Embryonic facial prominence (tissue), 1 donor: Measurements from ENCODE around the gene RNF150.
"Not testable (repeated sequence)": the region's sequence is repeated elsewhere in the genome, so short reads cannot be mapped to it uniquely, and the experiment has no call there.

ENCODE experiments used
- DNase-seq: peaks from one replicate; pipeline ENCODE4 v3.0.0-alpha.2; 2016; ENCODE audit errors: extremely low spot score

The RNF150 gene

DNA sequence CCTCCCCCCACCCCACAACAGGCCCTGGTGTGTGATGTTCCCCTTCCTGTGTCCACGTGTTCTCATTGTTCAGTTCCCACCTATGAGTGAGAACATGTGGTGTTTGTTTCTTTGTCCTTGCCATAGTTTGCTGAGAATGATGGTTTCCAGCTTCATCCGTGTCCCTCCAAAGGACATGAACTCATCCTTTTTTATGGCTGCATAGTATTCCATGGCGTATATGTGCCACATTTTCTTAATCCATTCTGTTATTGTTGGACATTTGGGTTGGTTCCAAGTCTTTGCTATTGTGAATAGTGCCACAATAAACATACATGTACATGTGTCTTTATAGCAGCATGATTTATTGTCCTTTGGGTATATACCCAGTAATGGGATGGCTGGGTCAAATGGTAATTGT is 312.7 kb downstream of the RNF150 start:
- DNase-seq = not testable (repeated sequence)

DNA sequence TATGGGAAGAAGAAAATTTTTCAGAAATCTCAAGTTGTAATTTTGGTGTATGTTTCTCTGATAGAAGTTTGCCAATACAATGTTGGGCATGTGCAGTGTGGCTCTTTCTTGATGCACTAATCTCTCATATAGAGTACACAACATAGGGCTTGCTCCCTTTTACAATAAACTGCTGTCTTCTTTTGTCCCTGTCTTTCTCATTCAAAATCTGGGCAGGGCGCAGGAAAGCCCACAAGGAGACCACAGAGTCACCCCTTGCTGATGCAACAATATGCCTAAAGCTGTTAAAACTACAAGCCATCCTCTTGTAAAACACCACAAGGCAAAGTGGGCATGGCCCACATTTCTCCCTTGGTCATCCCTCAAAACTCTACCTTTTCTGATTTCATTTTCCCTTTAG is 313.7 kb downstream of the RNF150 start:
- DNase-seq = no peak

DNA sequence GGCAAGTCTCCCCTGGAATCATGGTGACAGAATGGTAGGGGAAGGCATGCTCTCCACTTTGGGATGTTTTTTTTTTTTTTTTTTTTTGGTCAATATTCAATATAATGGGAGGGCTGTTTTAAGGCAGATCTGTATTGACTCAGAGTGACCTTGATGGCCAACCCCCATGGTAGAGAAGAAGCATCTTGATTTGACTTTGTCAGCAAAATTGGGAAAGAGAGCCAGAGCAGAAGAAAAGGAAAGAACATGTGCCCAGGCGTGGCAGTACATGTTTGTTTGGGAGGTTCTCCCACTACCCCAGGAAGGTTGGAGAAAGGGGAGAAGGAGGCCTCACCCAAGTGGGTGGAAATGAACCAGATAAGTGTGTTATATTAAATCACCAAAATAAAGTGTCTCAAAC is 314.8 kb downstream of the RNF150 start:
- no peak for DNase-seq

DNA sequence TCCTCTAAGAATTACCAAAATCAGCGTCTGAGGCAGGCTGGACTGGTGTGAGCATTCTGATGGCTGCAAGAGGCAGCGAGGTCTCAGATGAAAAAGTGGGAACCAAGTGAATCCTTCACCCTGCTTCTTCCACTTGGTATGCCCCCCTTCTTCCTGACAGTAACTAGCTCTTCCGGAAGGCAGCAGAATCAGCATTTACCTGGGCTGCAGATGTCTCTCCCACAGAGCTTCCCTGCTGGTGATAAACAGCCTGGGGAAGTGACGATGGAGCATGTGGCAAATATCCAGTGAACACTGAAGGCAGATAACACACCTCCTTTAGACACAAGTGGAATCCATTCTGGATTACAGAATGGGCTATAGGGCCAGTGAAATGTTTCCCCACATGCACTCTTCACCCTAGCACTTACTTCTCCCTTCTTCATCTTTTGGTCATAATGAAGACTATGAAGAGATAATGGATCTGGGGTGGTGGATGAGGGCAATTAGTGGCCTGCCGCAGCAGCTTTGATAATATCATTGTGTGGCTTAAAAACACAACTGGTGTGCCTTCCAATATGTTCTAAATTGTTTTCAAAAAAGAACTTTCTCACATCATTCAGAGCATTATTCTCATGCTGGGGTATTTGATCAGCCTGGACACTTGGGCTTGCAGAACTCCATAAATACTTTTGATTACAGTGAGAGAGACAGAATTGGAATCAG is 316.3 kb downstream of the RNF150 start:
- DNase-seq = no peak

DNA sequence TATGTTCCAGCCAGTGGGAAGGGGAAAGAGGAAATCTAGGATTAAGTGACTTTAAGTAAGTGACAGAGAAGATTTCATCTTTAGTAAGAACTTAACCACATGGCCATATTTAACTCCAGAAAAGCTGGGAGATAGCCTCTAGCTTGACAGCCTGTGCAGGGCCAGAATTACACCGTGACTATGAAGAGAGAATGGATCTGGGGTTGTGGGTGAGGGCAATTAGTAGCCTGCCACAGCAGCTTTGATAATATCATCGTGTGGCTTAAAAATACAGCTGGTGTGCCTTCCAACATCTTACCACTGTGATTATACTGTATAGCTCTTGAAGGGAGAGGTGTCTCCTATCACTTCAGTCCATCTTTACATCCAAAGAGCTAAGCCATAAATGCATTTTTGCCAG is 319.5 kb downstream of the RNF150 start:
- no peak for DNase-seq

DNA sequence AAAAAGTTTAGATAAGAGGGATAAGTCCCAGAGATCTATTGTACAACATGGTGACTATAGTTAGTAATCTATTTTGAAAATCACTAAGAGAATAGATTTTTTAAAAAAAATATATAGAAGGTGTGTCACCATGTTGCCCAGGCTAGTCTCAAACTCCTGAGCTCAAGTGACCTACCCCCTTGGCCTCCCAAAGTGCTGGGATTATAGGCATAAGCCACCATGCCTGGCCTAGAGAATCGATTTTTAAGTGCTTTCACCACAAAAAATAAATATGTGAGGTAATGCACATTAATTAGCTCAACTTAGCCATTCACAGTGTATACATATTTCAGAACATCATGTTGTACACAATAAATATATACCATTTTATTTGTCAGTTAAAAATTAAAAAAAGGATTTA is 320.4 kb downstream of the RNF150 start:
- no peak for DNase-seq

DNA sequence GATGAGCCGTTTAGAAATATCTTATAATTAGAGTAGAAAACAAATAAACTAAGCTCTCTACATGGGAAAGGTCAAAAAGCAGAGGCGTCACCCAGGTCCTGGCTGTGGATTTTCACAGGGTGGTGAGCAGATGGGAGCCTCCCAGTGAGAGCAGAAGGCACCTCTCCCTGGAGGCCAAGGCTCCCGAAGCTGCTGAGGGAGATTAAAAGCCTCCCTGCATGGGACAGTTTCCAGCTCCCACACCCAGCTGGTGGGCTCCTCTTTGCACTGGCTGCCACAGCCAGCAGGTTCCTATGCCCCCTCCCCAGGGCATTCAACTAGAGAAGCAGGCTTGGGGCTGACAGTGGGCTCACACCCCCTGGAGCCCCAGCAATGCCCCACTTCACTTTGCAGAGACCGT is 321.8 kb downstream of the RNF150 start:
- DNase-seq = no peak

DNA sequence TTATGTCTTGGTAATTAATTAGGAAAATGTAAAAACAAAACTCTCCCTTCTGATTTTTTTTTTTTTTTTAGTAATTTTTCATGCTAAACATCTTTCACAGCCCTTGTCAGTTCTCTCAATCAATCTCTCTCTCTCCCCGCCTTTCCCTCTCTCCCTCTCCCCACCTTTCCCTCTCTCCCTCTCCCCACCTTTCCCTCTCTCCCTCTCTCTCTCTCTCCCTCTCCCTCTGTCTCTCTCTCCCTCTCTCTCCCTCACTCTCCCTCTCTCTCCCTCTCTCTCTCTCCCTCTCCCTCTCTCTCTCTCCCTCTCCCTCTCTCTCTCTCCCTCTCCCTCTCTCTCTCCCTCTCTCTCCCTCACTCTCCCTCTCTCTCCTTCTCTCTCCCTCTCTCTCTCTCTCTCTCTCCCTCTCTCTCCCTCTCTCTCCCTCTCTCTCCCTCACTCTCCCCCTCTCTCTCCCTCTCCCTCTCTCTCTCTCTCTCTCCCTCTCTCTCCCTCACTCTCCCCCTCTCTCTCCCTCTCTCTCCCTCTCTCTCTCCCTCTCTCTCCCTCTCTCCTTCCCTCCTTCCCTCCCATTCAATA is 322.6 kb downstream of the RNF150 start:
- not testable (repeated sequence) for DNase-seq
